Type B pancreatic cell (in vitro differentiated cells): ENCODE results near the gene ACOT11. TPM values are rescaled to one million over a fixed set of nuclear protein-coding genes. Genes with fewer than 3 reads are reported as not detected.

Source experiments
- DNase-seq: peaks from one replicate; pipeline ENCODE4 v3.0.0; 2021; ENCODE audit warnings: mixed read lengths; ENCODE audit not compliant: unreplicated experiment; ENCODE audit errors: extremely low spot score
- H3K27ac Mint-ChIP-seq: 2 replicates; pipeline ENCODE4 v1.8.0; 2021; ENCODE audit warnings: mild to moderate bottlenecking, mixed read lengths
- H3K27me3 Mint-ChIP-seq: 2 replicates; pipeline ENCODE4 v1.8.0; 2021; ENCODE audit warnings: mixed read lengths
- H3K36me3 Mint-ChIP-seq: 2 replicates; pipeline ENCODE4 v1.8.0; 2021; ENCODE audit warnings: mixed read lengths
- H3K4me1 Mint-ChIP-seq: one replicate; pipeline ENCODE4 v1.8.0; 2021; ENCODE audit warnings: mixed read lengths; ENCODE audit not compliant: unreplicated experiment
- H3K4me3 Mint-ChIP-seq: 2 replicates; pipeline ENCODE4 v1.8.0; 2021; ENCODE audit warnings: mild to moderate bottlenecking, mixed read lengths
- H3K9me3 Mint-ChIP-seq: 2 replicates; pipeline ENCODE4 v1.8.0; 2021; ENCODE audit warnings: mixed read lengths
- long read RNA-seq: library from polyadenylated mRNA; unstranded; transcript quantifications from one replicate; pipeline ENCODE4 v2.0.0, GENCODE V29; 2020
- total RNA-seq: library from RNA; stranded (reverse); gene quantifications from 2 replicates; pipeline ENCODE4 v1.2.1, GENCODE V29; 2021; ENCODE audit warnings: low replicate concordance
- TF ChIP-seq, protein P1 (sequence below): fragments of 200-600 bp; sonication (generic); conservative IDR thresholded peaks from 2 replicates; pipeline ENCODE4 v1.5.0; 2021; ENCODE audit warnings: antibody characterized with exemption, mild to moderate bottlenecking

Gene ACOT11
- 5.2 and 11.6 TPM in 2 replicates for total RNA-seq
- long read RNA-seq, partial matches to known transcripts = 0 of 21 reads
- long read RNA-seq, other reads (novel, unspliced or antisense) = 21 of 21 reads

DNA sequence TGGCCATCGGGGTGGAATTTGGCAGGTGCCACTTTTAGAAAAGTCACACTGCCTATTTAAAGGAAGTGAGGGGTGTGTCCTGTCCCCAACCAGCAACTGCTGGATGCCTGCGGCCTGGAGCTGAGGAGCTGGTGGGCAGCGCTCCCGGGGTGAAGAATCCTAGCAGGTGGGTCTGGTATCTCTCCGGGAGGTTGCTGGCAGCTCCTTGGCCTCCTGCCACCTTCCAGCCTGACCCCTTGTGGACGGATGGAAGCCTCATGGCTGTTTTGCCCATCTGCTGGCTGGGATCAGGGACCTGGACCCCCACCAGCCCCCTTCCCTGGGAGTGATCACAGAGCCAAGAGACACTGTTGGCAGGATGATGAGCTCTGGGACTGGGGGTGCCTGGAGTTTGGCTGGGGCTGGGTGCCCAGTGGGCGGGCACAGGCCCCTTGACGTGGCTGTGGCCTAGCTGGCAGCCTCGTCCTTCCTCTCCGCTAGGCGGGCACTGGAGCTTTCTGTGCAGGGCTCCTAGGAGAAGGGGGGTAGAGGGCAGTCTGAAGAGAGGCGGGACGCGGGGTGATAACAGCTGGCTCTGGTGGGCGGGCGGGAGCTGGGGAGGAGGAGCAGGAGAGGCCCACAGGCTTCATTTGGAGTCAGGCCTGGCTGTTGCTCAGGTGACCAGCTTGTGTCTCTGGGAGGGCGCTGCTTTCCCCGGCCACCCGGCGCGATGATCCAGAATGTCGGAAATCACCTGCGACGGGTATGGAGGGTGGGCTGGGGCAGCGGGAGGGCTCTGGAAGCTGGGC is at the start of gene ACOT11:
TSS of gene ACOT11 (plus strand) at position 628 of the 788 bp plus-strand sequence. CDS start at position 710, 82 bp downstream.
- Mint-ChIP-seq H3K27me3 (peaks cover 9% of the 10 kb centered on the region), H3K27ac (peak within 1 kb of the TSS; percentile 19), H3K9me3 (no peaks in the 10 kb centered on the region), H3K4me3 (no peak within 1 kb of the TSS), H3K4me1 (peaks cover 24% of the 10 kb centered on the region), H3K36me3 (no peaks in the 10 kb centered on the region)
- DNase-seq = peak; percentile 60
- TF ChIP-seq, protein P1, sequence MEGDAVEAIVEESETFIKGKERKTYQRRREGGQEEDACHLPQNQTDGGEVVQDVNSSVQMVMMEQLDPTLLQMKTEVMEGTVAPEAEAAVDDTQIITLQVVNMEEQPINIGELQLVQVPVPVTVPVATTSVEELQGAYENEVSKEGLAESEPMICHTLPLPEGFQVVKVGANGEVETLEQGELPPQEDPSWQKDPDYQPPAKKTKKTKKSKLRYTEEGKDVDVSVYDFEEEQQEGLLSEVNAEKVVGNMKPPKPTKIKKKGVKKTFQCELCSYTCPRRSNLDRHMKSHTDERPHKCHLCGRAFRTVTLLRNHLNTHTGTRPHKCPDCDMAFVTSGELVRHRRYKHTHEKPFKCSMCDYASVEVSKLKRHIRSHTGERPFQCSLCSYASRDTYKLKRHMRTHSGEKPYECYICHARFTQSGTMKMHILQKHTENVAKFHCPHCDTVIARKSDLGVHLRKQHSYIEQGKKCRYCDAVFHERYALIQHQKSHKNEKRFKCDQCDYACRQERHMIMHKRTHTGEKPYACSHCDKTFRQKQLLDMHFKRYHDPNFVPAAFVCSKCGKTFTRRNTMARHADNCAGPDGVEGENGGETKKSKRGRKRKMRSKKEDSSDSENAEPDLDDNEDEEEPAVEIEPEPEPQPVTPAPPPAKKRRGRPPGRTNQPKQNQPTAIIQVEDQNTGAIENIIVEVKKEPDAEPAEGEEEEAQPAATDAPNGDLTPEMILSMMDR = no peak

DNA sequence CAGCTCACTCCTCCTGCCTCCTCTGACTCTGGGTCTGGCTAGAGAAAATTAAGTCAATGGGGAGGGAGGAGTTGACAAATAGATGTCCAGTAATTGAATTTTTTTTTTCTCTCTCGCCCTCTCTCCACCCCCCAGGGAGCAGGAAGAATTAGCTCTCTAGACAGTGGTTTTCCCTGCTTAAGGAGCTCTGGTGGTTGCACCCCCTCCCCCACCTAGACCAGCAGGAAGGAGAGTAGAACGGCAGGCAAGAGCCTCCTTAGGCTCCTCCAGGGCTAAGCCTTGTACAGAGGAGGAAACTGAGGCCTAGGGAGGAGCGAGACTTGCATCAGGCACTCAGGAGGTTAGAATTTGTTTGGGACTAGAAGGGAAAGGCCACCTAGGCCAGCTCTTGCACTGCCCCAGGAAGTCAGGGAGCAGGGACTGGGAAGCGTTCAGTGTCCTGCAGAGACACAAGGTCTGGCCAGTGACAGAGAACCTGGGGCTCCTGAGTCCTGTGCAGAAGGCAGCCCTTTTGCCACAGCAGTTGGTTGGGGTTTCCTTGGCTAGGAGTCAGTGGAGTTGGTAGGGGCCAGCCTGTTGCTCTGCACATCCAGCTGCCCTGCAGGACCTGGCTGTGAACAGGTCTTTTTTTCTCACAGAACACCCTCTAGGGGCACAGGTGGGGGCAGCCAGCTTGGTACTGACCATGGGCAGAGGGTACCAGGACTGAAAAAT is 49.5 kb upstream of the ACOT11 start:
- DNase-seq = no peak
- Mint-ChIP-seq H3K4me1 (peaks cover 19% of the 10 kb centered on the region), H3K4me3 (peak overlapping the region; percentile 79), H3K36me3 (no peaks in the 10 kb centered on the region), H3K27ac (peak overlapping the region; percentile 39), H3K27me3 (peaks cover 39% of the 10 kb centered on the region), H3K9me3 (peaks cover 5% of the 10 kb centered on the region)
- TF ChIP-seq, protein P1 = no peak

DNA sequence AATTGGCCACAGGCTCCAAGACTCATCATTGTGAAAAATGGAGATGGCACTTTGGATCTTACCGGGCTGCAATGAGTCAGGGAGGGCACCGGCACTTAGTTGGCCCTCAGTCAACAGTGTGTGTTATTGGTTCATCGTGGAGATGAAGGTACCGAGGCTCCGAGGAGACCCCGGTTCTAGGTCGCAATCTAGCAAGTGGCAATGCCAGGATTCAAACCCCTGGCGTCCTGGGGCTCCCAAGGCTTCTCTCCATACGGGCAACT is 49.0 kb upstream of the ACOT11 start:
- no peak for DNase-seq
- H3K27me3 Mint-ChIP-seq = peaks cover 39% of the 10 kb centered on the region
- TF ChIP-seq, protein P1 = no peak
- peaks cover 5% of the 10 kb centered on the region for H3K9me3 Mint-ChIP-seq
- H3K4me3 Mint-ChIP-seq = peak overlapping the region; percentile 79
- peaks cover 19% of the 10 kb centered on the region for H3K4me1 Mint-ChIP-seq
- no peaks in the 10 kb centered on the region for H3K36me3 Mint-ChIP-seq
- H3K27ac Mint-ChIP-seq = no peak overlapping the region

DNA sequence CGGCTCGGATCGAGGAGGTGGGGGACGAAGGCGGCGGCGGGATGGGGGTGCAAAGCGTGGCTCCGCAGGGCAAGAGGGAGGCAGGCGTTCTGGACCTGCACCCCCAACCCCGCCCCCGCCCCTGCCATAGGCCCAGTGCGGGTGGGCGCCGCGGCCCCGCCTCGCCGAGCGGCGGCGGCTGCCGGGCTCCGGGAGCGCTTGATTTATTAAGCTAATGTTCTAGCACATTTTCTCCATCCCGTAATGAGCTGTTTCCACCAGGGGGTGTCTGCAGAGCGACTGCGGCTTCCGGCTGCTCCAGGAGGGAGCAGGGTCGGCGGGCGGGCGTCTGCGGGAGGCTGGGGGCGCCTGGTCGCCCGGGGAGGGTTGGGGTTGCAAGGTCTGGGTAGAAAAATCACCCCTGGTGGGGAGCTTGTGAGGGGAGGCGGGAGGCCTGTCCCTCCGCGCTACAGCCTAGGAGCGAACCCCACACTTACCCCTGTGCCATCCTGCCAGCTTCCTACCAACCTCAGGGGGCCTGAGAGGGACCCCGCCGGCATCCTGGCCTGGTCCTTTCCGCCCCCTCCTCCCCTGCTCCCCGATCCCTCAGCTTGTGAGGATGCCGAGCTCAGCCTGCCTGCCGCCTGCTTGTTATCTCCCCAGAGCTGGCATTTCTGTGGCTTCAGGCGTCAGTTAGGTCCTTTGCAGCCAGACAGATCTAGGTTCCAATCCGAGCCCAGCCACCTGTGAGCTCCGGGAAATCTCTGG is 48.5 kb upstream of the ACOT11 start:
- H3K9me3 Mint-ChIP-seq = peaks cover 5% of the 10 kb centered on the region
- H3K4me3 Mint-ChIP-seq = peak overlapping the region; percentile 79
- no peak for DNase-seq
- H3K36me3 Mint-ChIP-seq = no peaks in the 10 kb centered on the region
- H3K27me3 Mint-ChIP-seq = peaks cover 39% of the 10 kb centered on the region
- H3K4me1 Mint-ChIP-seq = peaks cover 19% of the 10 kb centered on the region
- TF ChIP-seq, protein P1 = peak; percentile 70
- H3K27ac Mint-ChIP-seq = no peak overlapping the region

DNA sequence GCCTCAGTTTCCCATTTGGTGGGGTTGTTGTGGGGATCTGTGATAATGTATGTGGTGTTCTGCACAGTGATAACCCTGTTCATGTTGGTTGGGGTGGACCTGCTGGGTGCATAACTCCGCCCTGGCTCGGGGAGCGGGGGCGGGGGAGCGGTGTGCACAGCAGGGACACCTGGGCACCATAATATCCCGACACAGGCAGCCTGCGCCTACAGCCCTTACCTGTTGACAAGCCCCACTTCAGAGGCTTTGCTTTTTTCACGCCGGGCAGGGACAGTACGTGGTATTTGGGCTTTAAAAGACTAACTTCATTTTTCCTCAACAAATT is 48.0 kb upstream of the ACOT11 start:
- peaks cover 39% of the 10 kb centered on the region for H3K27me3 Mint-ChIP-seq
- H3K36me3 Mint-ChIP-seq = no peaks in the 10 kb centered on the region
- H3K4me3 Mint-ChIP-seq = peak overlapping the region; percentile 74
- DNase-seq = no peak
- H3K4me1 Mint-ChIP-seq = peaks cover 19% of the 10 kb centered on the region
- peaks cover 5% of the 10 kb centered on the region for H3K9me3 Mint-ChIP-seq
- TF ChIP-seq, protein P1 = no peak
- H3K27ac Mint-ChIP-seq = no peak overlapping the region
